Esophagus squamous epithelium (tissue), 5 donors: Measurements from ENCODE around the gene TPO. TPM values are rescaled to one million over a fixed set of nuclear protein-coding genes. Genes with fewer than 3 reads are reported as not detected.

Source experiments
- DNase-seq: peaks from one replicate; lab custom pipeline; 2025; lab: John Stamatoyannopoulos, UW
- H3K27ac ChIP-seq, 4 donors: fragments of 200-600 bp; sonication (generic); one replicate each; pipeline ENCODE4 v1.5.1; 2016 to 2019; ENCODE audit warnings: mild to moderate bottlenecking in 1 of 4
- H3K27me3 ChIP-seq, 4 donors: fragments of 200-600 bp; sonication (generic); 1 replicate in 3 of 4; 2 replicates in 1 of 4; pipeline versions ENCODE4 v1.5.1 to v1.6.0; 2017 to 2021; ENCODE audit warnings: antibody characterized with exemption in 1 of 4
- H3K36me3 ChIP-seq, 3 donors: fragments of 200-600 bp; sonication (generic); one replicate each; pipeline ENCODE4 v1.5.1; 2016 to 2019
- H3K4me1 ChIP-seq, 3 donors: fragments of 200-600 bp; sonication (generic); one replicate each; pipeline ENCODE4 v1.5.1; 2017 to 2019
- H3K4me3 ChIP-seq, 4 donors: fragments of 200-600 bp; sonication (generic); 1 replicate in 3 of 4; 2 replicates in 1 of 4; pipeline ENCODE4 v1.5.1; 2016 to 2019; ENCODE audit warnings: mild to moderate bottlenecking in 2 of 4, moderate library complexity in 1 of 4
- H3K9me3 ChIP-seq, 3 donors: fragments of 200-600 bp; sonication (generic); one replicate each; pipeline ENCODE4 v1.5.1; 2016 to 2019
- POLR2A ChIP-seq, 4 donors: fragments of 450-650 bp; IDR thresholded peaks; one replicate each; pipeline ENCODE4 v1.6.1; 2017; ENCODE audit warnings: antibody characterized with exemption in 4 of 4, mild to moderate bottlenecking in 4 of 4, moderate library complexity in 3 of 4
- WGBS, 2 donors: methylation state at CpG; one replicate each; pipeline ENCODE4 v1.1.5; 2018; 5-methylcytosine and 5-hydroxymethylcytosine counted together
- intact Hi-C: fragments of 100-400 bp; cut with DNase I; formaldehyde crosslinking; loops from one replicate; pipeline ENCODE4 v1.15.0; 2022
- total RNA-seq, 4 donors: library from RNA; depleted of rRNA; stranded (reverse); fragments of >200 nt; gene quantifications; one replicate each; pipeline ENCODE4 v1.1.0, GENCODE V29; 2016
- TF ChIP-seq, protein P1 (sequence below), 6 experiments: fragments of 450-650 bp in 4 of 6; fragments of 200-600 bp in 2 of 6; sonication (generic) in 2 of 6; IDR thresholded peaks; one replicate each; pipeline ENCODE4 v1.5.1; 2016 to 2019; ENCODE audit warnings: antibody characterized with exemption in 6 of 6, mild to moderate bottlenecking in 4 of 6, moderate library complexity in 4 of 6
- donor health status: DM: yes; HTN: yes; CAD: no.

The TPO gene
- total RNA-seq, 4 donors from 2014 or later = 0.31 to 4.6 (median 2.7) TPM

DNA sequence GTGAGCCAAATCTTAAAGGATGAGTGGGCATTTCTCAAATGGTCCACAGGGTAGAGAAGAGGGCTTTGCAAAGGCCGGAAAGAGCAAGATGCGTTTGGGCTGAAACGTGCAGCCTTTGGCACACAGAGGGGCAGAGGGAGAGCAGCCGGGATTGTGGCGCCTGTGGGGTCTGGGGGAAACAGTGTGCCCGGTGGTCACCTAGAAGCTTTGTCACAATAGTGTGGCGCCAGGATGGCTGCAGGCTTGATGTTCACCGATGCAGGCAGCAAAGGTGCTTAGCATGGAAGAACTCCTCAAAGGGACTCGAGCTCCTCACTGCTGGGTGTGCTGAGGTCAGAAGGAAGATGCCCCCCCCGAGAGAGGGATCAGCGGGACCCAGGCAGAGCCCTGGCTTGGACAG lies 23.8 kb downstream of the TPO start:
- WGBS, 2 donors = 77 to 91% methylated on average over 5 to 9 of the region's 11 CpGs

DNA sequence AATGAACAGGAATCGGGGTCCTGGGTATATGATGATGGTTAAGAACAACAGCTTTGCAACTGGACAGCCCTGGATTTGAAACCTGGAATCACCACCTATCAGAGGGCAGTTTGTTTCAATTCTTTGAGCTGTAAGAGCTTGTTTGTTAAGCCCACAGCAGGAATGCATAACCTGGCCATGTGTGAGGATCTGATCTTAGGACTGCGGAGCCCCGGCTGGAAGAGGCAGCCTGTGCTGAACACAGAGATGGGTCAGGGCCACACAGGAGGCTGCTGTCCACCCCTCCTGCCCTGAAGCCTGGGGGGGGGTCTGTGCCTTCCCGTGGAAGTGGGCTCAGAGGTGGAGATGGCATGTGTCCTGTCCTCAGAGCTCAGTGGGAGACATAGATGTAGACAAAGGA lies 24.3 kb downstream of the TPO start:
- 92 to 95% methylated on average over 3 to 4 of the region's 4 CpGs for WGBS, 2 donors
- Histone ChIP-seq H3K9me3 (no peaks in the 10 kb centered on the region), H3K27me3 (no peaks in the 10 kb centered on the region), H3K4me1 (peaks cover 0 to 5% (median 0%) of the 10 kb centered on the region in 3 donors), H3K36me3 (no peaks in the 10 kb centered on the region), H3K27ac (no peak overlapping the region), H3K4me3 (no peak overlapping the region)
- no peak for DNase-seq
- TF ChIP-seq, protein P1, sequence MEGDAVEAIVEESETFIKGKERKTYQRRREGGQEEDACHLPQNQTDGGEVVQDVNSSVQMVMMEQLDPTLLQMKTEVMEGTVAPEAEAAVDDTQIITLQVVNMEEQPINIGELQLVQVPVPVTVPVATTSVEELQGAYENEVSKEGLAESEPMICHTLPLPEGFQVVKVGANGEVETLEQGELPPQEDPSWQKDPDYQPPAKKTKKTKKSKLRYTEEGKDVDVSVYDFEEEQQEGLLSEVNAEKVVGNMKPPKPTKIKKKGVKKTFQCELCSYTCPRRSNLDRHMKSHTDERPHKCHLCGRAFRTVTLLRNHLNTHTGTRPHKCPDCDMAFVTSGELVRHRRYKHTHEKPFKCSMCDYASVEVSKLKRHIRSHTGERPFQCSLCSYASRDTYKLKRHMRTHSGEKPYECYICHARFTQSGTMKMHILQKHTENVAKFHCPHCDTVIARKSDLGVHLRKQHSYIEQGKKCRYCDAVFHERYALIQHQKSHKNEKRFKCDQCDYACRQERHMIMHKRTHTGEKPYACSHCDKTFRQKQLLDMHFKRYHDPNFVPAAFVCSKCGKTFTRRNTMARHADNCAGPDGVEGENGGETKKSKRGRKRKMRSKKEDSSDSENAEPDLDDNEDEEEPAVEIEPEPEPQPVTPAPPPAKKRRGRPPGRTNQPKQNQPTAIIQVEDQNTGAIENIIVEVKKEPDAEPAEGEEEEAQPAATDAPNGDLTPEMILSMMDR (IDR thresholded peaks at IDR 0.05) = no peak
- no peak for TF ChIP-seq POLR2A (IDR thresholded peaks at IDR 0.05)
- intact Hi-C loops = no loop called here

More for the DNA sequence above, 23.8 kb downstream of the TPO start:
- Histone ChIP-seq H3K9me3 (no peaks in the 10 kb centered on the region), H3K27me3 (no peaks in the 10 kb centered on the region), H3K4me1 (peaks cover 0 to 5% (median 0%) of the 10 kb centered on the region in 3 donors), H3K4me3 (no peak overlapping the region), H3K27ac (no peak overlapping the region), H3K36me3 (no peaks in the 10 kb centered on the region)
- TF ChIP-seq POLR2A (IDR thresholded peaks at IDR 0.05) = no peak
- TF ChIP-seq, protein P1 (IDR thresholded peaks at IDR 0.05) = no peak
- no peak for DNase-seq
- intact Hi-C loops = no loop called here

DNA sequence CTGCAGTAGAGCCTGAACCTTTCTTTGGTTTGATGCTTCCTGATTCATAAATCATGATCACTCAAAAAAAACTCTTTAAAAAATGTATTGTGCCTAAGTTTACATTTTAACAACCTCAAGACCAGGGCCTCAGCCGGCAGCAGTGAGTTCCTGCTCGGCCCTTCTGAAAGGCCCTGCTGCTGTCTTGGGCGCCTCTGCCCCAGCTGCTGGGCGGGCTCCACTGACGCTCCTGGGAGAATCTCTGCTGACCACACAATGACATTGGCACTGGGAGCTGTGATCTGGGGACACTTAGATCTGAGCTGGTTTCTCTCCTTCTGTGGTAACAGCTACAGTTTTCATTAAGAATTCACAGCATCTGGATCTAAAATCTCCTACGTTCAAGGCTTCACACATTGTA lies 25.7 kb downstream of the TPO start:
- Histone ChIP-seq H3K9me3 (no peaks in the 10 kb centered on the region), H3K36me3 (no peaks in the 10 kb centered on the region), H3K4me1 (peaks cover 0 to 5% (median 0%) of the 10 kb centered on the region in 3 donors), H3K4me3 (no peak overlapping the region), H3K27ac (no peak overlapping the region), H3K27me3 (no peaks in the 10 kb centered on the region)
- no peak for TF ChIP-seq POLR2A (IDR thresholded peaks at IDR 0.05)
- TF ChIP-seq, protein P1 (IDR thresholded peaks at IDR 0.05) = no peak
- no peak for DNase-seq
- intact Hi-C loops = no loop called here
- WGBS, 2 donors = 33 to 70% methylated on average over 3 to 5 of the region's 6 CpGs

DNA sequence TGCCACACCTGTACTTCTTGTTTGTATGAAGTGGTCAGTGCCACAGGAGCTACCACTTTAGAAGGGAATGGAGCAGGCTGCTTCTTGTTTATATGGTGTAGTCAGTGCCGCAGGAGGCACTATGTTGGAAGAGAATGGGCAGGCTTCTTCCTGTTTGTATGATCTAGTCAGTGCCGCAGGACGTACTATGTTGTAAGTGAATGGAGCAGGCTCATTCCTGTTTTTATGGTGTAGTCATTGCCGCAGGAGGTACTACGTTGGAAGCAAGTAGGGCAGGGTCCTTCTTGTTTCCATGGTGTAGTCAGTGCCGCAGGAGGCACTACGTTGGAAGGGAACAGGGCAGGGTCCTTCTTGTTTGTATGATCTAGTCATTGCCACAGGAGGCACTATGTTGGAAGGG lies 27.3 kb downstream of the TPO start:
- TF ChIP-seq, protein P1 (IDR thresholded peaks at IDR 0.05) = no peak
- TF ChIP-seq POLR2A (IDR thresholded peaks at IDR 0.05) = no peak
- no peaks in the 10 kb centered on the region for H3K27me3 ChIP-seq
- DNase-seq = no peak
- WGBS, 2 donors = 82 to 83% methylated on average over 3 to 7 of the region's 7 CpGs
- H3K36me3 ChIP-seq = no peaks in the 10 kb centered on the region
- no peak overlapping the region for H3K4me3 ChIP-seq
- no peak overlapping the region for H3K27ac ChIP-seq
- H3K9me3 ChIP-seq = no peaks in the 10 kb centered on the region
- intact Hi-C loops = no loop called here
- peaks cover 0 to 5% (median 0%) of the 10 kb centered on the region in 3 donors for H3K4me1 ChIP-seq

DNA sequence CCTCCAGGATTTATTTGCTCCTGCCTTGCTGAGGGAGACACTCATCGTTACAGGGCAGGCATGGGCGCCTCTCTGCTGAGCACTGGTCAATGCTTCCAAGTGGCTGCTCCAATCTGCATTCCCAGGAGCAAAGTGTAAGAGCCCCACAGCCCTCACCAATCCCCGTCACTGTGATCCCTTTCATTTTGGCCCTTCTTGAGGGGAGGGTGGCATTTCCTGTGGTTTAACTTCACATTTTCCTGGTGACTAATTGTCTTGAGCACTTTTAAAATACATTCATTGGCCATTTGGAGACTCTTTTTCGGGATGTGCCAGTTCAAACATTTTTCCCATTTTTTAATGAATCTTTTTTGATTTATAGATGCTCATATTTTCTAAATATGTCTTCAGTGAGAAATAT lies 33.0 kb downstream of the TPO start:
- DNase-seq = no peak
- Histone ChIP-seq H3K27ac (no peak overlapping the region), H3K36me3 (no peaks in the 10 kb centered on the region), H3K4me3 (no peak overlapping the region), H3K27me3 (peaks cover 0 to 36% (median 0%) of the 10 kb centered on the region in 4 donors), H3K4me1 (no peaks in the 10 kb centered on the region), H3K9me3 (no peaks in the 10 kb centered on the region)
- TF ChIP-seq, protein P1 (IDR thresholded peaks at IDR 0.05) = no peak
- TF ChIP-seq POLR2A (IDR thresholded peaks at IDR 0.05) = no peak
- WGBS, 2 donors = 76 to 84% methylated on average over 3 to 4 of the region's 4 CpGs
- intact Hi-C loops = no loop called here
